ENCODE data around the gene GNLY. TPM values are rescaled to one million over a fixed set of nuclear protein-coding genes. Genes with fewer than 3 reads are reported as not detected.
A peak's percentile ranks its signal among the peaks of the same experiment; 100 is the strongest.

The GNLY gene
- total RNA-seq, 6 donors from 2014 or later = 12.2 to 24.7 (median 21.0) TPM

DNA sequence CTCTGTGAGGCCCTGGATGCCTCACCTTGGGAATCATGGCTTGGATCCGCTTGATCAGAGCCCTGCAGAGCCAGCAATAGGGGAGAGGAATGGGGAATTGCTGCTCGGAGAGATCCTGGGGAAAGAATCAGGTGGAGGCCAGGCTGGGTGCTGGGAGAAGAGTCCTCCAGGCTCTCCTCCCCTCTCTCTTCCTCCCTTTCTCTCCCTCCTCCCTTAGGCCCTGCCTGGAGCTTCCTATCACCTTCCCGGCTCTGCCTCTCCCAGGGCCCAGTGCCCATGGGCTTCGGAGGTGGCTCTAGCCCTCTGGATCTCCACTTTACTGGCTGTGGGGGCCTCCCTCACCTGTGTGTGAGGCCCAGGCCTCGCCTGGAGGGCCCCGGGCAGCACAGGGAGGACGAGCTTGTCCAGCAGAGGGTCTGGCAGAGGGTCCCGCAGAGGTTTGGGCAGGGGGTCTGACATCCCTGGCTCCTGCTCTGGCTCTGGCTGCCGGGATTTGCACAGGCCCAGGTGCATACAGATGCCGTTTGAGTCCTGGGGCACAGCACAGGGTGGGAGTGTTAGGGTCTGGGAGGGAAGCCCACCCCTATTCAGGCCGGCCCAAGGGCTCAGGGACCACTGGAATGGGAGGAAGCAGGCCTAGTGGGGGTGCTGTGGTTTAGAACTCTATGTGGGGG is 28.8 kb upstream of the GNLY start:
- peak overlapping the region in 3 of 4 donors; percentile 50 to 53 (median 53) for H3K4me3 ChIP-seq
- TF ChIP-seq EP300 (IDR thresholded peaks at IDR 0.05) = no peak
- peak in 1 of 2 donors; percentile 59 for TF ChIP-seq POLR2AphosphoS5 (IDR thresholded peaks at IDR 0.05)
- TF ChIP-seq POLR2A (IDR thresholded peaks at IDR 0.05) = peak in 3 of 4 donors; percentile 24 to 49 (median 29)
- TF ChIP-seq, protein P1, sequence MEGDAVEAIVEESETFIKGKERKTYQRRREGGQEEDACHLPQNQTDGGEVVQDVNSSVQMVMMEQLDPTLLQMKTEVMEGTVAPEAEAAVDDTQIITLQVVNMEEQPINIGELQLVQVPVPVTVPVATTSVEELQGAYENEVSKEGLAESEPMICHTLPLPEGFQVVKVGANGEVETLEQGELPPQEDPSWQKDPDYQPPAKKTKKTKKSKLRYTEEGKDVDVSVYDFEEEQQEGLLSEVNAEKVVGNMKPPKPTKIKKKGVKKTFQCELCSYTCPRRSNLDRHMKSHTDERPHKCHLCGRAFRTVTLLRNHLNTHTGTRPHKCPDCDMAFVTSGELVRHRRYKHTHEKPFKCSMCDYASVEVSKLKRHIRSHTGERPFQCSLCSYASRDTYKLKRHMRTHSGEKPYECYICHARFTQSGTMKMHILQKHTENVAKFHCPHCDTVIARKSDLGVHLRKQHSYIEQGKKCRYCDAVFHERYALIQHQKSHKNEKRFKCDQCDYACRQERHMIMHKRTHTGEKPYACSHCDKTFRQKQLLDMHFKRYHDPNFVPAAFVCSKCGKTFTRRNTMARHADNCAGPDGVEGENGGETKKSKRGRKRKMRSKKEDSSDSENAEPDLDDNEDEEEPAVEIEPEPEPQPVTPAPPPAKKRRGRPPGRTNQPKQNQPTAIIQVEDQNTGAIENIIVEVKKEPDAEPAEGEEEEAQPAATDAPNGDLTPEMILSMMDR (IDR thresholded peaks at IDR 0.05) = no peak
- ATAC-seq (ENCODE audit: low FRiP score in 2 of 2) (no peak), DNase-seq (no peak)
- WGBS, 2 donors = 63% methylated on average over 8 to 11 of the region's 11 CpGs
- H3K27ac ChIP-seq = peak overlapping the region; percentile 86 to 97 (median 92)
- H3K4me1 ChIP-seq = peaks cover 28 to 42% (median 38%) of the 10 kb centered on the region in 4 donors
- peaks cover 6 to 23% (median 13%) of the 10 kb centered on the region in 4 donors for H3K36me3 ChIP-seq
- H3K27me3 ChIP-seq = no peaks in the 10 kb centered on the region
- H3K9me3 ChIP-seq = no peaks in the 10 kb centered on the region

DNA sequence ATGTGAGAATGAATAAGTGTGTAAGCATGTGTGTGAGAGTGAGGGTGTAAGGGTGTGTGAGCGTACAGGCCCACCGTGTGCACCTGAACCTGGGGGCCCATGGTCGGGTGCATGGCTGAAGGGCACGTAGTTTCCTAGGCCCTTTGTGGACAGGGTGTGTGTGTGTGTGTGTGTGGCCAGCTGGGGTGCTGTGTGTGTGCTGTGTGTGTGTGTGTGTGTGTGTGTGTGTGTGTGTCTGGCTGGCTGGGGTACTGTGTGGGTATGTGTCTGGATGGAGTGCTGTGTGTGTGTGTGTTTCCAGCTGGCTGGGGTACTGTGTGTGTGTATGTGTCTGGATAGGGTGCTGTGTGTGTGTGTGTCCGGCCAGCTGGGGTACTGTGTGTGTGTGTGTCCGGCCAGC is 28.1 kb upstream of the GNLY start:
- ATAC-seq (ENCODE audit: low FRiP score in 2 of 2) (no peak), DNase-seq (no peak)
- 67 to 79% methylated on average over 6 of the region's 6 CpGs for WGBS, 2 donors
- peak overlapping the region; percentile 86 to 97 (median 92) for H3K27ac ChIP-seq
- H3K4me3 ChIP-seq = peak overlapping the region in 3 of 4 donors; percentile 50 to 53 (median 53)
- peaks cover 6 to 23% (median 13%) of the 10 kb centered on the region in 4 donors for H3K36me3 ChIP-seq
- H3K4me1 ChIP-seq = peaks cover 28 to 40% (median 34%) of the 10 kb centered on the region in 4 donors
- H3K27me3 ChIP-seq = no peaks in the 10 kb centered on the region
- TF ChIP-seq, protein P1 (IDR thresholded peaks at IDR 0.05) = no peak
- TF ChIP-seq POLR2AphosphoS5 (IDR thresholded peaks at IDR 0.05) (peak in 1 of 2 donors; percentile 57), EP300 (IDR thresholded peaks at IDR 0.05) (no peak), POLR2A (IDR thresholded peaks at IDR 0.05) (peak in 2 of 4 donors; percentile 10 to 44)
- H3K9me3 ChIP-seq = no peaks in the 10 kb centered on the region

DNA sequence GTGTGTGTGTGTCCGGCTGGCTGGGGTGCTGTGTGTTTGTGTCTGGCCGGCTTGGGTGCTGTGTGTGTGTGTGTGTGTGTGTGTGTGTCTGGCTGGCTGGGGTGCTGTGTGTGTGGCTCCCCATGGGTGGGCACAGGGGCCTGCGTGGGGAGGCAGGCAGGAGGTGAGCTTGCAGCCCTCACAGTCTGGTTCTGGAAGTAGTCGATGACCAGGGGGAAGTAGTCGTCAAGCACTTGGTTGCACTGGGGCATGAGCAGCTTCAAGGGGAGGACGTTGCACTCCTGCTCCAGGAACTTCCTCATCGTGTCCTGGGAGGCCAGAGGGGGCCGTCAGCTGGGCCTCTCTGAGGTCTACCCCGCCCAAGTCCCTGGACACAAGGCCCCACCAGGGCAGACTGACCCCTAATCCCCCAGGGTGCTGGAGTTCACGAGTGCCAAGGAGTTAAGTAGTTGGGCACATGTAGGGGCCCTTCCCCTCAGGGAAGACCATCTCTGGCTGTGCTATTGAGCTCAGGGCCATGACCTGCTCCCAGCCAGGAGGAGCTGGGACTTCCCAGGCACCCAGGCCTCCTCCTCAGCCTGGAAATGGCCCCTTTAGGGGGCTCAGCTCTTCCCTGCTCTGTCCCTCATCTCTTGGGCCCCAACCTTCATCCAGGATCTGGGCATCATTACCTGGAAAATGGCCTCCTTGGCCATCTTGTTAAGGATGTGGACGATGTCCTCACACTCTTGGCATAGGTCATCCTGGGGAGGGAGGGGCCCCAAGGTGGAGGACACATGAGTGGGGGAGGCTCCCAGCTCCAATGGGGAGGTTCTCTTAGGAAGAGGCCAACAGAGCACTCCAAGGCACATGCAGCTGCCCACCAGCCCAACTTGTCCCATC is 27.5 kb upstream of the GNLY start:
- H3K4me1 ChIP-seq = peaks cover 24 to 33% (median 29%) of the 10 kb centered on the region in 4 donors
- ATAC-seq (ENCODE audit: low FRiP score in 2 of 2) (peak in 1 of 2 donors; percentile 7), DNase-seq (peak; percentile 63 to 78)
- 23 to 63% methylated on average over 3 to 11 of the region's 11 CpGs for WGBS, 2 donors
- peaks cover 6 to 23% (median 13%) of the 10 kb centered on the region in 4 donors for H3K36me3 ChIP-seq
- H3K4me3 ChIP-seq = peak overlapping the region; percentile 4 to 53 (median 52)
- H3K9me3 ChIP-seq = no peaks in the 10 kb centered on the region
- no peaks in the 10 kb centered on the region for H3K27me3 ChIP-seq
- TF ChIP-seq, protein P1 (IDR thresholded peaks at IDR 0.05) = no peak
- TF ChIP-seq EP300 (IDR thresholded peaks at IDR 0.05) (no peak), POLR2A (IDR thresholded peaks at IDR 0.05) (peak; percentile 5 to 95 (median 25)), POLR2AphosphoS5 (IDR thresholded peaks at IDR 0.05) (peak; percentile 30 to 71)
- H3K27ac ChIP-seq = peak overlapping the region; percentile 86 to 97 (median 92)

DNA sequence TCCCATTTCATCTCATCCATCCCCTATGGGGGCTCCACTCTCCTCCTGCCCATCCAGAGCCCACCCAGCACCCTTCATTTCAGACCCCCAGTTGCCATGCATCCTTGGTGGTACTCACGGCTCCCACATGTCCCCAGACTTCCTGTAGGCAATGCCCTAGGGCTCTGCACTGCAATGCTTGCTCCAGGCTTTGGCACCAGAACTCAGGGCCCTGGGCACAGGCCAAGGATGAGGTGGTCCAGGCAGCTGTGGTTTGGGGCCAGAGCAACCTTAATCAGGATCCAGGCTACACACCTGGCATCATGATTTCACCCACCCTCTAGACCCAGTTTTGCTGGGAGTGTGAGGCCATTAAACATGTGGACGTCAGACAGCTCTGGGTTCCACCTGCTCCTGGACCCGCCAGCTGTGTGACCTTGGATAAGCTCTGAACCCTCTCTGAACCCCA is 26.6 kb upstream of the GNLY start:
- H3K36me3 ChIP-seq = peaks cover 6 to 23% (median 13%) of the 10 kb centered on the region in 4 donors
- peak overlapping the region; percentile 86 to 97 (median 92) for H3K27ac ChIP-seq
- DNase-seq (no peak), ATAC-seq (ENCODE audit: low FRiP score in 2 of 2) (no peak)
- H3K27me3 ChIP-seq = no peaks in the 10 kb centered on the region
- WGBS, 2 donors = 52 to 63% methylated on average over 1 to 3 of the region's 3 CpGs
- TF ChIP-seq POLR2A (IDR thresholded peaks at IDR 0.05) (no peak), POLR2AphosphoS5 (IDR thresholded peaks at IDR 0.05) (no peak), EP300 (IDR thresholded peaks at IDR 0.05) (no peak)
- TF ChIP-seq, protein P1 (IDR thresholded peaks at IDR 0.05) = no peak
- H3K4me1 ChIP-seq = peaks cover 15 to 29% (median 25%) of the 10 kb centered on the region in 4 donors
- H3K9me3 ChIP-seq = no peaks in the 10 kb centered on the region
- peak overlapping the region; percentile 4 to 53 (median 52) for H3K4me3 ChIP-seq

Measured in upper lobe of left lung (tissue), 6 donors.